Astrocyte (in vitro differentiated cells and primary cell): ENCODE results near the gene COL27A1.

Experiments used
- EZH2 ChIP-seq: IDR thresholded peaks from 2 replicates; pipeline ENCODE4 v1.6.1; 2012; ENCODE audit warnings: mild to moderate bottlenecking, low read length, inconsistent platforms; ENCODE audit not compliant: insufficient read depth
- TF ChIP-seq, protein P1 (sequence below): IDR thresholded peaks from 2 replicates; pipeline ENCODE4 v1.5.1; 2011; ENCODE audit warnings: low read depth, mild to moderate bottlenecking, inconsistent platforms, low read length, moderate library complexity; ENCODE audit not compliant: insufficient read depth

GRCh38 chr9:114205171-114206015, 50.1 kb downstream of the COL27A1 start:
- TF ChIP-seq EZH2 = no peak
- TF ChIP-seq, protein P1, sequence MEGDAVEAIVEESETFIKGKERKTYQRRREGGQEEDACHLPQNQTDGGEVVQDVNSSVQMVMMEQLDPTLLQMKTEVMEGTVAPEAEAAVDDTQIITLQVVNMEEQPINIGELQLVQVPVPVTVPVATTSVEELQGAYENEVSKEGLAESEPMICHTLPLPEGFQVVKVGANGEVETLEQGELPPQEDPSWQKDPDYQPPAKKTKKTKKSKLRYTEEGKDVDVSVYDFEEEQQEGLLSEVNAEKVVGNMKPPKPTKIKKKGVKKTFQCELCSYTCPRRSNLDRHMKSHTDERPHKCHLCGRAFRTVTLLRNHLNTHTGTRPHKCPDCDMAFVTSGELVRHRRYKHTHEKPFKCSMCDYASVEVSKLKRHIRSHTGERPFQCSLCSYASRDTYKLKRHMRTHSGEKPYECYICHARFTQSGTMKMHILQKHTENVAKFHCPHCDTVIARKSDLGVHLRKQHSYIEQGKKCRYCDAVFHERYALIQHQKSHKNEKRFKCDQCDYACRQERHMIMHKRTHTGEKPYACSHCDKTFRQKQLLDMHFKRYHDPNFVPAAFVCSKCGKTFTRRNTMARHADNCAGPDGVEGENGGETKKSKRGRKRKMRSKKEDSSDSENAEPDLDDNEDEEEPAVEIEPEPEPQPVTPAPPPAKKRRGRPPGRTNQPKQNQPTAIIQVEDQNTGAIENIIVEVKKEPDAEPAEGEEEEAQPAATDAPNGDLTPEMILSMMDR = no peak
